LNCaP clone FGC (cell line): Measurements from ENCODE around the gene LYSMD2.
"Not testable (repeated sequence)": the region's sequence is repeated elsewhere in the genome, so short reads cannot be mapped to it uniquely, and the experiment has no call there.

Experiments
- DNase-seq: peaks from one replicate; pipeline ENCODE4 v3.0.0-alpha.2; 2011; ENCODE audit warnings: low read depth
- H3K4me3 ChIP-seq: 2 replicates; pipeline ENCODE4 v1.5.1; 2011; ENCODE audit warnings: mild to moderate bottlenecking, low read depth, low read length, control low read depth
- CTCF ChIP-seq: IDR thresholded peaks from 2 replicates; pipeline ENCODE4 v1.5.1; 2012; ENCODE audit warnings: mild to moderate bottlenecking; ENCODE audit not compliant: control insufficient read depth, insufficient read depth; ENCODE audit errors: extremely low read depth

Gene LYSMD2

GRCh38 chr15:51737522-51738305 lies at the start of gene LYSMD2:
Gene LYSMD2 (minus strand): TSS chr15:51737655. CDS start chr15:51737622, 33 bp downstream.
- peak within 1 kb of the TSS; percentile 62 for H3K4me3 ChIP-seq
- no peak for TF ChIP-seq CTCF
- no peak for DNase-seq

GRCh38 chr15:51787130-51787529 lies 49.7 kb upstream of the LYSMD2 start:
- not testable (repeated sequence) for H3K4me3 ChIP-seq, DNase-seq

- no peak for TF ChIP-seq CTCF
- DNase-seq = no peak
These were observed 46.5 kb upstream of the LYSMD2 start for GRCh38 chr15:51783967-51784366.

GRCh38 chr15:51782357-51782896 lies 45.0 kb upstream of the LYSMD2 start:
- no peak for DNase-seq
- peak; percentile 38; the same call in 1 of the 2 replicates for TF ChIP-seq CTCF
- no peak overlapping the region for H3K4me3 ChIP-seq

More at GRCh38 chr15:51783967-51784366, 46.5 kb upstream of the LYSMD2 start:
- H3K4me3 ChIP-seq = no peak overlapping the region

GRCh38 chr15:51781506-51781905 lies 44.1 kb upstream of the LYSMD2 start:
- no peak for DNase-seq
- no peak for TF ChIP-seq CTCF
- no peak overlapping the region for H3K4me3 ChIP-seq

GRCh38 chr15:51780636-51781035 lies 43.2 kb upstream of the LYSMD2 start:
- no peak for TF ChIP-seq CTCF
- no peak overlapping the region for H3K4me3 ChIP-seq
- no peak for DNase-seq

GRCh38 chr15:51776952-51777569 lies 39.6 kb upstream of the LYSMD2 start:
- peak; percentile 79 for TF ChIP-seq CTCF
- no peak overlapping the region for H3K4me3 ChIP-seq
- peak; percentile 70 for DNase-seq
